Measurements from ENCODE around the gene SPRY1.

Gene SPRY1

DNA sequence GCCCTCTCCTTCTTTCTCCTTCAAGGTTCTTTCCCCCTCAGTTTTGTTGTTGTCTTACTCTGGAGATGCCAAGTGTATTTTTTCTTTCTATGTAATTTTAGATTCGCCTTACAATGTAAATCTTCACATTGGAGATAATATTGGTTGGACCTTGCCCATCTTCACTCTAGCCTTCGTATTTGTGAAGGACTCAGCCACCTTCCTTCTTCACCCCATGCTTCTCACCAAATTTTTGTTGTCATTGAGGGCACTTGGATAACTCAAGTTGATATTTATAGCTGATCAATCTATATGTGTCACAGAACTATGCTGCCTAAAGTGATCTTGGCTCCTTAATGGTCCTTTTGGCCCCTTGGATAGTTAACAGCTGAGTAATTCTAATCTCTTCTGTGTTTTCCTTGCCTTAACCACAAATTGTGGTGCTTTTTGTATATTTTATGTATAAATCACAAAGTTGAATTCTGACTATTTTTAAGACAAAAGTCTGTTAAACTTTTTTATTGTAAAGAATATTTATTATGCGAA, 6.5 kb downstream of the SPRY1 start:
- FAIRE-seq (no peak), DNase-seq (ENCODE audit: insufficient read length, low spot score) (no peak)
- TF ChIP-seq, protein P1, sequence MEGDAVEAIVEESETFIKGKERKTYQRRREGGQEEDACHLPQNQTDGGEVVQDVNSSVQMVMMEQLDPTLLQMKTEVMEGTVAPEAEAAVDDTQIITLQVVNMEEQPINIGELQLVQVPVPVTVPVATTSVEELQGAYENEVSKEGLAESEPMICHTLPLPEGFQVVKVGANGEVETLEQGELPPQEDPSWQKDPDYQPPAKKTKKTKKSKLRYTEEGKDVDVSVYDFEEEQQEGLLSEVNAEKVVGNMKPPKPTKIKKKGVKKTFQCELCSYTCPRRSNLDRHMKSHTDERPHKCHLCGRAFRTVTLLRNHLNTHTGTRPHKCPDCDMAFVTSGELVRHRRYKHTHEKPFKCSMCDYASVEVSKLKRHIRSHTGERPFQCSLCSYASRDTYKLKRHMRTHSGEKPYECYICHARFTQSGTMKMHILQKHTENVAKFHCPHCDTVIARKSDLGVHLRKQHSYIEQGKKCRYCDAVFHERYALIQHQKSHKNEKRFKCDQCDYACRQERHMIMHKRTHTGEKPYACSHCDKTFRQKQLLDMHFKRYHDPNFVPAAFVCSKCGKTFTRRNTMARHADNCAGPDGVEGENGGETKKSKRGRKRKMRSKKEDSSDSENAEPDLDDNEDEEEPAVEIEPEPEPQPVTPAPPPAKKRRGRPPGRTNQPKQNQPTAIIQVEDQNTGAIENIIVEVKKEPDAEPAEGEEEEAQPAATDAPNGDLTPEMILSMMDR (IDR thresholded peaks at IDR 0.05; ENCODE audit: insufficient read depth, missing control alignments): no peak

- TF ChIP-seq, protein P1 (IDR thresholded peaks at IDR 0.05; ENCODE audit: insufficient read depth, missing control alignments): no peak
- DNase-seq (ENCODE audit: insufficient read length, low spot score) (no peak), FAIRE-seq (no peak)
These were observed 7.9 kb downstream of the SPRY1 start for GRCh38 chr4:123404533-123404932.

- TF ChIP-seq, protein P1 (IDR thresholded peaks at IDR 0.05; ENCODE audit: insufficient read depth, missing control alignments): no peak
- no peak for DNase-seq (ENCODE audit: insufficient read length, low spot score)
- no peak for FAIRE-seq
These were observed 8.8 kb downstream of the SPRY1 start for GRCh38 chr4:123405267-123405865.

DNA sequence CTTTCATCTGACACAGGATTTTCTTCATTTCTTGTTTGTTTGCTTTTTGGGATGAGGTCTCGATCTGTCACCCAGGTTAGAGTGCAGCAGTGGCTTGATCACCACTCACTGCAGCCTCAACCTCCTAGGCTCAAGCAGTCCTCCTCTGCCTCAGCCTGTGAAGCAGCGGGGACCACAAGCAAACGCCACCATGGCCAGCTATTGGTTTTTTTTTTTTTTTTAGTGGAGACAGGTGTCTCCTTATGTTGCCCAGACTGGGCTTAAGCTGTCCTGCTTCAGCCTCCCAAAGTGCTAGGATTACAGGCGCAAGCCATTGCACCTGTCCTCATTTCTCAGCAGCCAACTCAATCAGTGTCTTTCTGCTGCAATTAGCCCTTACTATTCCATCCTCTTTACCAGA, 10.3 kb downstream of the SPRY1 start:
- FAIRE-seq: no peak
- DNase-seq (ENCODE audit: insufficient read length, low spot score): no peak
- TF ChIP-seq, protein P1 (IDR thresholded peaks at IDR 0.05; ENCODE audit: insufficient read depth, missing control alignments): no peak

- FAIRE-seq (no peak), DNase-seq (ENCODE audit: insufficient read length, low spot score) (no peak)
- TF ChIP-seq, protein P1 (IDR thresholded peaks at IDR 0.05; ENCODE audit: insufficient read depth, missing control alignments): no peak
These were observed 12.0 kb downstream of the SPRY1 start for GRCh38 chr4:123408471-123409084.

- no peak for DNase-seq (ENCODE audit: insufficient read length, low spot score)
- TF ChIP-seq, protein P1 (IDR thresholded peaks at IDR 0.05; ENCODE audit: insufficient read depth, missing control alignments): no peak
- FAIRE-seq: no peak
These were observed 12.7 kb downstream of the SPRY1 start for GRCh38 chr4:123409334-123409733.

GRCh38 chr4:123411514-123411913, 14.9 kb downstream of the SPRY1 start:
- DNase-seq (ENCODE audit: insufficient read length, low spot score): no peak
- TF ChIP-seq, protein P1 (IDR thresholded peaks at IDR 0.05; ENCODE audit: insufficient read depth, missing control alignments): no peak
- FAIRE-seq: no peak

Data from D721Med (cell line).